Measurements from ENCODE around the gene OBP2A. TPM values are rescaled to one million over a fixed set of nuclear protein-coding genes. Genes with fewer than 3 reads are reported as not detected.
"Not testable (repeated sequence)": the region's sequence is repeated elsewhere in the genome, so short reads cannot be mapped to it uniquely, and the experiment has no call there.

Gene OBP2A
- total and polyA plus RNA-seq, 5 experiments from 2014 or later = not detected

DNA sequence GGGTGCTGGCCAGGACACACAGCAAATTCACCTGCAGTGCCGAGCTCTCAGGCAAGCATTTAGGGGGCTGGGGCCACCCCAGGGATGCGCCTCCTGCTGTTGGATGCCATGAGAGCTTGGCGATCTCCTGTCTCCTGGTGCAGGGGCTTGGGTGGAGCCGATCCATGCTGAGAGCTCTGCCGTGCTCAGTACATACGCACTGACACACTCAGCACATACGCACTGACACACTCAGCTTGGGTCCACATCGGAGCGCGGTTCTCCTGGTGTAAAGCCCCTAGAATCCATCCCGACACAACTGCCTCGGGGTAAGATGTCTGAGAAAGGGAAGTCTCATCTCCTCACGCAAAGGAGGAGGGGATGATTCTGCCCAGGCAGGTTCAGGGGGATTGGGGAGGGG is 10.3 kb upstream of the OBP2A start:
- H3K36me3 Mint-ChIP-seq, H3K9me3 Mint-ChIP-seq, POLR2A ChIA-PET, H3K4me3 Mint-ChIP-seq, DNase-seq, ATAC-seq, H3K27ac Mint-ChIP-seq, H3K4me1 Mint-ChIP-seq: not testable (repeated sequence)
- peaks cover 9 to 51% (median 43%) of the 10 kb centered on the region in 5 donors for H3K27me3 Mint-ChIP-seq

DNA sequence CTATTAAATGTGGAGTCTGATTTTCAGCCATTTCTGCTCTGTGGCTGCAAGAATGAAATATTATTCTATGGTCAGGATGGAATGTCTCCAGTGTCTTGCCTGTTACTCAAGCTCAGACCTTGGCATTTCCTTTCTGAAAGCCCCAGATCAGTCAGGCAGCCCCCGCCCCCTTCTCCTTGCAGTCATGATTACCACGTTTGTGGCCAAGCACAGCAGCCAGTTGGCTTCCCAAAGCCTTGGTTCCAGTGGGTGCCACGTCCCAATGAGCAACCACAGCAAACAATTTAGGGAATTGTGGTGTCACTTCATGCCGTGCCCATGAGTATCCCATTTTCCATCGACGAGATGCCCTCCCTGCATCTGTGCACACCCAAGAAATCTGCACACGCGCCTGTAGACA is 9.7 kb upstream of the OBP2A start:
- Mint-ChIP-seq H3K9me3 (peaks cover 0 to 1% (median 0%) of the 10 kb centered on the region in 9 donors), H3K27ac (no peak overlapping the region), H3K27me3 (peaks cover 9 to 45% (median 37%) of the 10 kb centered on the region in 5 donors), H3K36me3 (no peaks in the 10 kb centered on the region), H3K4me1 (no peaks in the 10 kb centered on the region), H3K4me3 (no peak overlapping the region)
- DNase-seq (no peak), ATAC-seq (no peak)
- POLR2A ChIA-PET = no interaction called here

DNA sequence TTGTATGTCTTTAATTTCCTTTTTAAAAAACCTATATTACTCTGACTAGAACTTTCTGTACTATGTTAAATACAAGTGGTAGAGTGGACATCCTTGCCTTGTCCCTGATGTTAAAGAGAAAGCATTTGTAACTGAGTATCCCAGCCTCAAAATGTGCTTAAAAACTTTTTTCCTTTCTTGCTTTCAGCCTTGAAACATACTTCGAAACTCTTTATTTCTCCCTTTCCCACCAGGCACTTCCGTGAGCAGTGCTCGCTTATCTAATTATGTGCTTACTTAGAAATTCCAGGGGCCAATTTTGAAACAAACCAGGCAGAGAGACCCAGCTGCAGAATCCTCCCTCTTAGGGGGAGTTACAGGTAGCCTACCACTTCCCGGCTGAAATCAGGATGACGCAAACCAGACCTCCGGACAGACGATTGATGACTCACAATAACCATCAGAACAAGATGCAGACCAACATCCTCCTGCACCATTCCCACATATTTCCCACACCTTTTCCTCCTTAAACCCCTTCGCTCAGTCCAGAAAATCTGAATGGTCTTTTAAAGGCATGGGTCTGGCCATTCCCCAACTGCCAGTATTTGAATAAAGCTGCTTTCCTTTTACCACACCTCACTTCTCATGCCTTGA is 2.5 kb upstream of the OBP2A start:
- H3K4me3 Mint-ChIP-seq, H3K4me1 Mint-ChIP-seq, H3K9me3 Mint-ChIP-seq, H3K27ac Mint-ChIP-seq, H3K36me3 Mint-ChIP-seq, ATAC-seq, POLR2A ChIA-PET: not testable (repeated sequence)
- peaks cover 6 to 33% (median 15%) of the 10 kb centered on the region in 5 donors for H3K27me3 Mint-ChIP-seq
- DNase-seq = peak in 1 of 10 donors; percentile 2

DNA sequence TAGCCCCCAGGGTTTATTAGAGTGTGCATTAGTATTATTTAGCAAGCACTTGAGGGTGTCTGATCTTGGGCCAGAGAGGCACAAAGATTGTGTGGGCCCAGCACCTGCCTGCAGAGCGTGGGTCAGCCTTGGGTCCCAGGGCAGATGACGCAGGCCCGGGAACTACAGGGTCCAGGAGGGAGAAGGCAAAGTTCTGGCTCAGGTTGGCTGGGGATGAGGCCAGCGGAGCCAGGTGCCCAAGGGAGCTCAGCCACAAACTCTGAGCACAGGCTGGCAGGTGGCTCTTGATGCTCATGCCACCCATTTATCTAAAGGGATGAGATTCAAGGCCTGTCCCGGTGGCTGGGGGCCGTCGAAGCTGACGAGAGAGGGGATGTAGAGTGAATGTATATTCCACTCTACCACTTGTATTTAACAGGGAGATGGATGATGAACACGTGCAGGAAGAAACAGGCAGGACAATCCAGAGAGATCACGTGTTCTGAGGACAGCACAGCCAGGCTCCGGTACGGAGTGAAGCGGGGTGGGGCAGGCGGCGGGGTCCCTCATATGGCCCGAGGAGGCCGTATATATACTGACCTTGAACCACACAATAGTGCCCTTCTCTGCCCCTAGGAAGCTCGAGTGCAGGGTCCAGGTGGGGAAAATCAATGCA is 818 bp upstream of the OBP2A start:
- no peak overlapping the region for H3K27ac Mint-ChIP-seq
- H3K36me3 Mint-ChIP-seq = no peaks in the 10 kb centered on the region
- H3K9me3 Mint-ChIP-seq = no peaks in the 10 kb centered on the region
- no peak overlapping the region for H3K4me3 Mint-ChIP-seq
- POLR2A ChIA-PET = no interaction called here
- H3K4me1 Mint-ChIP-seq = no peaks in the 10 kb centered on the region
- DNase-seq (no peak), ATAC-seq (no peak)
- peaks cover 6 to 22% (median 6%) of the 10 kb centered on the region in 5 donors for H3K27me3 Mint-ChIP-seq

GRCh38 chr9:135546792-135547617 is 1.1 kb downstream of the OBP2A start:
- H3K9me3 Mint-ChIP-seq, H3K4me3 Mint-ChIP-seq, H3K36me3 Mint-ChIP-seq, H3K27ac Mint-ChIP-seq, POLR2A ChIA-PET, H3K4me1 Mint-ChIP-seq, ATAC-seq, DNase-seq: not testable (repeated sequence)
- peaks cover 7 to 20% (median 10%) of the 10 kb centered on the region in 5 donors for H3K27me3 Mint-ChIP-seq

DNA sequence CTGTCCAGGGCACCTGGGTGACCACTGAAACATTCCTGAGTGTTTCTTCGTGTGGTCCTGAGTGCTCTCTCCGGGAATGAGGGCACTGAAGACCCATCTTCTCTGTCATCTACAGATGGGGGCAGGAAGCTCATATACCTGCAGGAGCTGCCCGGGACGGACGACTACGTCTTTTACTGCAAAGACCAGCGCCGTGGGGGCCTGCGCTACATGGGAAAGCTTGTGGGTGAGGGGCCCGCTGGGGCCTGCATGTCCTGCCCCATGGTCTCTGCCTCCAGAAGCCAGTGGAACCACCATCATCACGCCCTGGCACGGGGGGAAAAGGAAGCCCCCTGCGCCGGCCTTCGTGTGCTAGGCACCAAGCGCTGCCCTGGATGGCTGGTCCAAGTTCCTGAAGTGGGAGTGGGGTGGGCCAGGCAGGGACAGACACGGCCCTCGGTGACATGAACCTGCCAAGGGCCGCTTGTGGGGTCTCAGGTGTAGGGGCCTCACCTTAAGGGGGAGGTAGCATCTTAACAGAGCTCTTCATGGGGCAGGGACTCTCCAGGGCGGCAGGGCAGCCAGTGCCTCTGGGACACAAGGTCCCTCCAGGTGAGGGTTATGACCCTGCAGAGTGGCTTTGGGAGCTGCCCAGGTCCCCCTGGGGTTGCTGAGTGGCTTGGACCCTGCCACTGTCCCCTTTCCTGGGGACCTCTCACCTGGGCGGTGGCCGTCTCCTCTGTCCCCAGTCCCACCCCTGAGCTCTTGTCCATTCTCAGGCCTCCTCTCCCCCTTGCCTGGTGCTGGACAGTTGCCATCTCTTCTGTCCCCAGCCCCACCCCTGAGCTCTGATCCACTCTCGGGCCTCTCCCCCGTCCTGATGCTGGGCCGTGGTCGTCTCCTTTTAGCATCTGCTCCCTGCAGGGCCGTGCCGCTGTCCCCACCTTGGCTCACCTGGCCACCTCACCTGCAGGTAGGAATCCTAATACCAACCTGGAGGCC is 2.1 kb downstream of the OBP2A start:
- POLR2A ChIA-PET = no interaction called here
- DNase-seq (no peak), ATAC-seq (no peak)
- no peaks in the 10 kb centered on the region for H3K36me3 Mint-ChIP-seq
- H3K27me3 Mint-ChIP-seq = peaks cover 4 to 20% (median 10%) of the 10 kb centered on the region in 5 donors
- no peak overlapping the region for H3K27ac Mint-ChIP-seq
- no peak overlapping the region for H3K4me3 Mint-ChIP-seq
- no peaks in the 10 kb centered on the region for H3K4me1 Mint-ChIP-seq
- H3K9me3 Mint-ChIP-seq = no peaks in the 10 kb centered on the region

DNA sequence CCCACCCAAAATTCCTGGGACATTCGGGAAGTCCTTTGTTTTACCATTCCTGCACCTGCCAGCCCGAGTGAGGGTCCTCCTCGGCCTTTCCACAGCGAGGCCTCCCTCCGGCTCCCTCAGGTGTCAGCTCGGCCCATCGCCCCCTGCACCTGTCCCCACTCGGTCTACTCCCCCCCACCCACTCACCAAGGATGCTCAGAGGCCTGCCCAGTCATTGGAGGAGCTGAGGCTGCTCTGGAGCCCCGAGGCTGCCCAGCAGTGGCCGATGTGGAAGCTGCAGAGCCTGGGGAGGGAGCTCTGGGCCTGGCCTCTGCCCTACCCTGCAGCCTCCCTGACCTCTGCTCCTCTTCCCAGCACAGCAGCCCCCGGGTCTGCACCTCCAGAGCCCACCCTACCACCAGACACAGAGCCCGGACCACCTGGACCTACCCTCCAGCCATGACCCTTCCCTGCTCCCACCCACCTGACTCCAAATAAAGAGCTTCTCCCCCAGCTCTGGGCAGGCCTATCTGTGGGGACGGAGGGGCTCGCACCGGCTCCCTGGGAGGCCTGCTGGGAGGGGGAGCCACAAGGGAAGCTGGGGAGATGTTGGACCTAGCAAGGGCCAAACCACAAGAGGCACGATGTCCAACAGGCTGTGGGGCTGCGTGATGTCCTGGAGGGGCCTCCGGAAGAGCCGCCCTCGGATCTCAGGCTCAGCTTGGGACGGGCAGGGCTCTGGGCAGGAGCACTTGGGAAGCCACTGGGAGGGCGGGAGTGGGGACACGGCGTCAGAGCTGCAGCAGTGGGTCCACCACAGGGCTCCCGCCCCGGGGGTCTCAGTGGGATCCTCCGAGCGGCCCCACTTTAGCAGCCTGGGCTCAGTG is 3.8 kb downstream of the OBP2A start:
- H3K36me3 Mint-ChIP-seq, POLR2A ChIA-PET, H3K4me3 Mint-ChIP-seq, DNase-seq, H3K9me3 Mint-ChIP-seq, H3K4me1 Mint-ChIP-seq, ATAC-seq: not testable (repeated sequence)
- peaks cover 4 to 12% (median 9%) of the 10 kb centered on the region in 5 donors for H3K27me3 Mint-ChIP-seq
- H3K27ac Mint-ChIP-seq = peak overlapping the region in 1 of 10 donors; percentile 0

DNA sequence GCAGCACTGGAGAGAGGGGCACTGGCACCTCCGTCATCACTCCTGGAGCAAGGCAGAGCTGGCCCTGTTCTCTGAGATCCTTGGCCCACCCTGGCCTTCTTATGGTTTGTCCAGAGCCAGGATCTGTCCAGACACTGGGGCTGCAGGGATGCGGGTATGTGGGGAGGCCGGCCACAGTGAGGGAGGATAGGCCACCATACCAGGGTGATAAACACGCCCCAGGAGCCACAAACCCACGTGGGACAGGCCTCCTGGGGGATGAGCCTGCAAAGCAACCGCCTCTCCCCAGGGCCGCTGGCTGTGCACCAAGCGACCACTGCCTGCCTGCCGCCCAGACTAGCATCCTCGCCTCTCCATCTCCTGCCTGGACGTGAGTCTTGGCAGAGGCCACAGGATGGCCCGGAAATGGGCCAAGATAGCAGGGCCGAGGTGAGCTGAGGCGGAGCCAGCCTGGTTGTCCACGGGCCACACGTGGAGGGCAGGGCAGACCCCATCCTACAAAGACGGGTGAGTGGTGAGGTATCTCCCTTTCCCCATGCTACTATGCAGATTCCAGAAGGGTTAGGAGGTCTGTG is 4.5 kb downstream of the OBP2A start:
- Mint-ChIP-seq H3K36me3 (no peaks in the 10 kb centered on the region), H3K27me3 (peaks cover 0 to 7% (median 4%) of the 10 kb centered on the region in 5 donors), H3K4me1 (peaks cover 0 to 3% (median 0%) of the 10 kb centered on the region in 4 donors), H3K4me3 (no peak overlapping the region), H3K27ac (no peak overlapping the region), H3K9me3 (peaks cover 0 to 10% (median 2%) of the 10 kb centered on the region in 9 donors)
- no peak for DNase-seq
- POLR2A ChIA-PET = no interaction called here
- no peak for ATAC-seq

DNA sequence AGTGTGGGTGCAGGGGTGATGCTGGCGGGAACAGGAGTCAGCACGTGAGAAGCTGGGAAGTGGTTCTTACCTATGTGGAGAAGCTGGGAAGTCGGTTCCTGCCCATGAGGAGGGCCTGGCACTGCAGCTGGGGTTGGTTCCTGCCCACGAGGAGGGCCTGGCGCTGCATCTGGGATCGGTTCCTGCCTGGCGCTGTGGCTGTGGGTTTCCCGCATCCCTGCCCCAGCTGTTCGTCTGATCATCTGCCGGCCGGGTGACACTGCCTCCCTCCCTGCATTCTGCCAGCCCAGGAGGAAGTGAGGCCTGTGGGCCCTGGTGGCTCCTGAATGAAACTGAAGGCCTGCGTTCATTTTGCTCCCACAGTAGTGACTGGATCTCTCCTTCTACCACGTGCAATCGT is 5.1 kb downstream of the OBP2A start:
- Mint-ChIP-seq H3K4me3 (no peak overlapping the region), H3K27me3 (peaks cover 0 to 7% (median 4%) of the 10 kb centered on the region in 5 donors), H3K4me1 (peaks cover 0 to 3% (median 0%) of the 10 kb centered on the region in 4 donors), H3K27ac (no peak overlapping the region), H3K9me3 (peaks cover 0 to 13% (median 2%) of the 10 kb centered on the region in 9 donors), H3K36me3 (no peaks in the 10 kb centered on the region)
- POLR2A ChIA-PET = no interaction called here
- DNase-seq (no peak), ATAC-seq (no peak)

DNA sequence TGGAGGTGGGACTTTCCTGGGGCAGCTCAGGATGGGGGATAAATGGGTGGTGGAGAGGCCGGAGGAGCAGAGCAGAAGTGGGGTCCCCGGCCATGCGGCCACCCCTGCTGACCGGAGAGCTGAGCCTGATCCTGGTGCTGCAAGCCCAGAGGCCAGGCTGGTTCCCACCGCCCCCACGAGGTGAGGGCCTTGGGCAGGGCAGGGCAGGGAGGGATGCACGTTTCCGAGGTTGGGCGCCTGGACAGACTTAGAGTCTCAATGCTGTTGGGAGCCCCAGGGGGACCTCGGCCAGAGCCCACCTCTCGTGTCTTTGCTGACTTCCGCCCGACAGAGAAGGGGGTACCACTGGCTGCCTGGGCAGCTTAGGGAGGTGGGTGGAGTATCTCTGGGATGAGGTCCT is 5.5 kb downstream of the OBP2A start:
- POLR2A ChIA-PET = no interaction called here
- Mint-ChIP-seq H3K27ac (no peak overlapping the region), H3K27me3 (peaks cover 0 to 7% (median 4%) of the 10 kb centered on the region in 5 donors), H3K36me3 (no peaks in the 10 kb centered on the region), H3K4me1 (peaks cover 0 to 3% (median 0%) of the 10 kb centered on the region in 4 donors), H3K9me3 (peaks cover 0 to 13% (median 2%) of the 10 kb centered on the region in 9 donors), H3K4me3 (no peak overlapping the region)
- ATAC-seq (no peak), DNase-seq (no peak)

DNA sequence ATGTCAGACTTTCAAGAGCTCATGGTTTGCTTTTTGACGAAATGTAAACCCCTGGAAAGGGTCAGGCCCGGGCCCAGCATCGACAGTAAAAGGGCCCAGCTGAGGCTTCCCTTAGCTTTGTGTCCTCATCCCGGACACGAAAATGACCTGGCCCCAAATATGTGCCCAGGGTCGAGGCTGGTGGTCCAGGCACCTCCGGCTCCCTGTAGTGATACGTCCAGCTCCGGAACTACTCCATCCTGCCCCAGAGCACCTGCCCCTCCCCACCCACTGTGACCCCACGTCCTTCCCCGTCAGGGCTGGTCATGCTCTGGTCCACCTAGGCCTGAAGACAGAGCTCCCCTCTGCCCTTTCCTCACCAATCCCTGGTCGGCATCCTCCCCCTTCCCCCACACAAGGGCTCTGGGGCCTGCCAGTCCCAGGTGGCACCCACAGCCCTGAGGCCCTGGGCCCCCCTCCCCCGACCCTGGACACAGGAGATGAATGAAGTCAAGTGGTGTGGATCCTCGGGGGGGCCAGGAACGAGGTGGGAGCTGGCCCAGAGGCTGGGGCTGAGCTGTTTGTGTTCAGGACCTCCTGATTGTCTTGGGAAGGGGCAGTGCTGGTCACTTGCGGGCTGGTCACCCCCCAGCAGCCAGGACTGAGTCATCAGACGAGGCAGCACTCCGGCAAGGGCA is 6.2 kb downstream of the OBP2A start:
- H3K4me3 Mint-ChIP-seq = no peak overlapping the region
- H3K36me3 Mint-ChIP-seq = no peaks in the 10 kb centered on the region
- H3K27me3 Mint-ChIP-seq = peaks cover 0 to 7% (median 4%) of the 10 kb centered on the region in 5 donors
- POLR2A ChIA-PET = no interaction called here
- H3K9me3 Mint-ChIP-seq = peaks cover 0 to 13% (median 2%) of the 10 kb centered on the region in 9 donors
- H3K4me1 Mint-ChIP-seq = peaks cover 0 to 3% (median 0%) of the 10 kb centered on the region in 4 donors
- ATAC-seq = no peak
- H3K27ac Mint-ChIP-seq = no peak overlapping the region
- no peak for DNase-seq

Measured in naive thymus-derived CD8-positive, alpha-beta T cell (primary cell).